AML-193 (cell line): ENCODE data around the gene PHLDB2.
A peak's percentile ranks its signal among the peaks of the same experiment; 100 is the strongest.
"Not testable (repeated sequence)": the region's sequence is repeated elsewhere in the genome, so short reads cannot be mapped to it uniquely, and the experiment has no call there.

Source experiments
- DNase-seq, 2 experiments: peaks; one replicate each; lab custom pipeline; 2025; lab: John Stamatoyannopoulos, UW

Gene PHLDB2

DNA sequence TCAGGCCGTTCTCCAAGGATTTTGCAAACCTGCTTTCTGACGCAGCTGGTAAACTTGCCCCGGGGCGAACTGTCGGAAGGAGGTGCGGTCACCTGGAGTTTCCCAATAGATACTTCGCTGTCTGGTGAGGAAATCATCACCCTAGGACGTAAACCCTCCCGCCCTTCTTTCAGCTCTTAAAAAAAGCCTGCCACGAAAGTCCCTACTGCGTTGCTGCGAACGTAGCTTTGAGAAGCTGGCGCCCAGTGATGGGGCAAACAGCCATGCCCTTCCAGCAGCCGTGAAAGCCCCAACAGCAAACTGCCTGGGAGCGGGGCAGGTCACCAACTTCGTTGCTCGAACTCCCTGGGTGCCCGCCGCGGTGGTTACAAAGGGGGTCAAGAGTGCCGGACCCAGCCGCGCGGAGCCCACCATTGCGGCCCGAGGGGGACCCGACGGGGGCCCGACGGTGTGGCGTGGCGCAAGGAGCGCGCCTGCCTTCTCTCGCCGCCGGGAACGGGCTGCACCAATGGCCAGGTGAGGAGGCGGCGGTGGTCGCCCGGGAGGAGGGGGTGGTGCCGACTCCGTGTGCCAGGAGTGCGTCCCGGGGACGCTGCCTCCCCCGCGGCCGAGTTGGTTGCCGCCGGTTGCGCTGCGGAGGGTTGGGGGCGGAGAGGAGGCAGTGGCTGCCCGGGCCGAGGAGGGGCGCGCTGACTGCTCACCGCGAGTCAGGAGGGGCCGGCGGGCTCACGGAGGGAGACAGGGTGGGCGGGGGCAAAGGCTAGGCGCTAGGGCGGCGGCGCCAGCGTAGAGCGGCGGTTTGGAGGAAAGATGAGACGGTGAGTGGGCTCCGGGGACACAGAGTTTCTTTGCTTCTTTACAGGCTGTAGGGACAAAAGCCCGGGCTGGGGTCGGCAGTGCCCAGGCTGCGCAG lies at the start of gene PHLDB2:
Gene PHLDB2, plus strand, starts transcription at position 205 of the 913 bp plus-strand sequence. CDS start 24,813 bp downstream, outside the sequence.
- DNase-seq, result peak in 1 of 2 experiments; percentile 16

GRCh38 chr3:111810909-111811308 lies 48.2 kb upstream of the PHLDB2 start:
- DNase-seq, result no peak

- no peak for DNase-seq
Measured at GRCh38 chr3:111811811-111812210, 47.3 kb upstream of the PHLDB2 start.

DNA sequence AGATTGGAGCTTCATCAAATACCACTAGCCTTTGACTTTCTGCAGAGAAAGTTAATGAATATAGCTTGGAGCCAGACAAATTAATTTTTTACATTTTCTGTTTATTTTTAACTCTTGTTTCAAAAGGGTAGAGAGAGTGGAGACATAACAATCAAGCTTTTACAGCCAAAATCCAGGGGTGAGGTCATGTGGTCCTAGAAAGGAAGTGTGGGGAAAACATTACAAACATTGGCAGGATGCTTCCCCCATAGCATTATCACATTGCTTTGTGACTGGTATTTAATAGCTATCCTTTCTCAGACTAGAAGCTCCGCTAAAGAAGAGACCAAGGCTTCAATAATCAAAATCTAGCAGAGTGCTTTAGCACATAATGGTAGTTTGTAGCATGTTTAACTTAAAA lies 46.4 kb upstream of the PHLDB2 start:
- DNase-seq, result no peak

GRCh38 chr3:111813441-111813840 lies 45.6 kb upstream of the PHLDB2 start:
- DNase-seq, result no peak

GRCh38 chr3:111813979-111814378 lies 45.1 kb upstream of the PHLDB2 start:
- DNase-seq, result no peak

- not testable (repeated sequence) for DNase-seq
Measured at GRCh38 chr3:111816771-111817170, 42.3 kb upstream of the PHLDB2 start.

DNA sequence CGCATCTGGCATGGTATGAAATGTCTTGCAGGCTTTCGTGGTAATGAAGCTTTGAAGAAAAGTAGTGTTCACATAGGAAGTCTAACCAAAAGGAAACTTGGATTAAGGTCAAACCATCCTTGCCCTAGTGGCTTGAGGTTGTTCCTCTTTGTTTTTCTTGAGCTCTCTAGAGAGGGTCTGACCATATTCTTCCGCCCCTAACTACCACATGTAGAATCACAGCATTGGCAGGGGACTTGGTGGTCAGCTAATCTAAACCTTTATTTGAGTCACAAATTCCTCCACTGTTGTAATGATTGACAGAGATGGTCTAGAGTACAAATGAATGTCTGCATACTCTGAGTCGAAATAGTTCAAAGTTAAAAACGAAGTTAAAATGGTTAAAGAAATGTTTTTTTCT lies 39.1 kb upstream of the PHLDB2 start:
- no peak for DNase-seq

- DNase-seq, result no peak
Measured at GRCh38 chr3:111820651-111821050, 38.4 kb upstream of the PHLDB2 start.

GRCh38 chr3:111821891-111822290 lies 37.2 kb upstream of the PHLDB2 start:
- DNase-seq, result no peak

GRCh38 chr3:111822804-111823203 lies 36.3 kb upstream of the PHLDB2 start:
- no peak for DNase-seq

DNA sequence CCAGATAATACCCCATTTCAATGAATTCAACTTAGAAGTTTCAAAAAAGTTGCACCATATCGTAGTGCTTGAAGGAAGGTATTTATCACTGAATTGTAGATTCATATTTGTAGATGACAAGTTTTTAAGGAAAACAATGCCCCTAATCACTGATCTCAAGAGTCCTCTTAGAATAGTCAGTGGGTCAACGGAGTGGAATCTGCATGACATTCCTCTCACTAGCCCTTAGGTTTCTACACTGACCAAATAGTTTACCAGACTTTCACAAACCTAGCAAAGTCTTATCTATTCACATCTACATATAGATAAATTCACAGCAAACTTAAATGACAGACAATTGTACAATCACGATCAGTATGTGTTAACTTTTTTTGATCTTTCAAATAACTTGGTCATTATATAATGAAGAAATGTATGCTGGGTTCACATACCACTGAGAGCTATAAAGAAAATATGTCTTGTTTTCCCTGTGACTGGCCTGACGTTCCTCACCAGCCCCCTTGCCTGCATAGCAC lies 35.7 kb upstream of the PHLDB2 start:
- no peak for DNase-seq

DNA sequence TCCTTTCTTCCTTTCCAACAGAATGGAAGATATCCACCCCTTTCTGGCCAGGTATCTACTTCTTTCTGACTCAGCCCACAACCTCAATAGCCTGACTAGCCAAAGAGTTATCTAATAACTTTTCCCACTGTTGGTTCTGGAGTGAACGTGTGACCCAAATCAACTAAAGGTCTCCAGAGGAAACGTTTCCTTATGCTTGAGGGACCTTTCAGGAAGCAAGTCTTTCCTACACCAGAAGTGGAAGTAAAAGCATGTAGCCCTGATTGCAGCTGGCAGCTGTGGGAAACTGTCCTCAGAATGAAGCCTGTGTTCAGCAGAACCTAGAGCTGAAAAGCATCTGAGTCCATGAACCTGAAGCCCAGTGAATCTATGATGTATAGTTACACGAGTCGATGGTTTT lies 34.7 kb upstream of the PHLDB2 start:
- DNase-seq, result no peak

DNA sequence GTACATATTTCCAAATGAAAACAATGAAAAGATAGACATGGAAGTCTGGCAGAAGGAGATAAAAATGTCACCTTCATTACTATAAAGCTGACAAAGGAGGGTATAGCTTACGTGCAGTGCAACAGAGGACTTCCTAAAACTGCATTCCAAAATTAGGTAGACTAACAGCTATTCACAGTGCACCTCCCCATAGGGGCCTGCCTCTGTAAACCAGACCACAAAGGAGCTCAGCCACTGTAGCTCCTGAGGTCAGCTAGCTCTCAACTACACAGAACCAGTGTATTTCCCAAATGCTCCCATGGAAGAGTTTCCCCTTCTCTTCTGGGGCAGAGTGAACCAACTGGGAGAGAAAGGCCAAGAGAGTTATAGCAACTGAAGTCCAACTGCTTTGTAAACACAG lies 31.2 kb upstream of the PHLDB2 start:
- DNase-seq, result no peak

- DNase-seq, result no peak
Measured at GRCh38 chr3:111828530-111828929, 30.5 kb upstream of the PHLDB2 start.

GRCh38 chr3:111829023-111829422 lies 30.0 kb upstream of the PHLDB2 start:
- no peak for DNase-seq

DNA sequence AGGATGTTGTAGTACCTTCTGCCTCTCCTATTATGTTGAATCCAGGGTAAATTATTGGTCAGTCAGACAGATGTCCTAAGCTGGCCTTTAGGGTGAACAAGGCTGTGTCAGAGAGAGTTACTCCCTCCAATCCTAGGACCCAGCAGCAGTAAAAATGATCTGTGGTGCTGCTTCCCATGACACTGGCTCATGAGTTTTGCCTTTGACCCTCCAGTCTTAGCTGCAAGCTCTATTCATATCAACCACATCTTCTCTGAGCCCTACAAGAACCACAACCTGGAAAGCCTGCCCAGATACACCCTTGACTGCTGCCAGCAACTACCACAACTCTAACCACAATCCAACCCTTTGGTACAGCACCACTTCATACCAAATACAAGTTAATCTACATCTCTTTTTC lies 27.2 kb upstream of the PHLDB2 start:
- no peak for DNase-seq

GRCh38 chr3:111837112-111837511 lies 22.0 kb upstream of the PHLDB2 start:
- DNase-seq, result no peak

GRCh38 chr3:111838133-111838532 lies 20.9 kb upstream of the PHLDB2 start:
- DNase-seq, result no peak

GRCh38 chr3:111846039-111846438 lies 13.0 kb upstream of the PHLDB2 start:
- no peak for DNase-seq

DNA sequence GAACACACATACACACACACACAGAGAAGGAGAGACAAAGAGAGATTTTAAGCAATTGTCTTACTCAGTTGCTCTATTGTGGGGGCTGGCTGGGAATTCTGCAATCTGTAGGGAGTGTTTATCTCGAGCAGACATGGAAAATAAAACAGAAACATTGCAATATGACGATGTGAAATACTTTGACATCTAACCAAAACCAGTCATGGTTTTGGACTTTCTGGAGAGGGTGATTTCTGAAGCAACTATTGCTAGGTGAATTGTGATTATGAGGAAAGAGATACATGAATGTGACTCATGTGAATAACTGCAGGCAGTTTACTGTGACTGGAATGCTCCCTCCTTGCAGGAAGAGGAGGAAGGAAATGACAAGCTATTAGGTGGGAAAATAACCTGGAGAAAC lies 12.3 kb upstream of the PHLDB2 start:
- no peak for DNase-seq

GRCh38 chr3:111848283-111848682 lies 10.8 kb upstream of the PHLDB2 start:
- no peak for DNase-seq

DNA sequence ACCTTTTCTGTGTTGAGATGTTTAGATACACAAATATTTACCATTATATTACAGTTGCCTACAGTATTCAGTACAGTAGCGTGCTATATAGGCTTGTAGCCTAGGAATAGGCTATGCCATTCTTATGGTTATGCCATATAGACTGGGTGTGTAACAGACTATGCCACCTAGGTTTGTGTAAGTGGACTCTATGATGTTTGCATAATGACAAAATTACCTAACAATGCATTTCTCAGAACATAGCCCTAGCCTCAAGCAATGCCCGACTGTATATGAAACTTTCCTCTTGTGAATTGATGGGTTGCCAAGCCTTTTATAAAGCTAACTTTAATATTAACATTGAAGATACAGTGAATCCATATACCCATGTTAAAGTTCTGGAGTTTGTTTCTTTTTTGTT lies 10.3 kb upstream of the PHLDB2 start:
- DNase-seq, result no peak

DNA sequence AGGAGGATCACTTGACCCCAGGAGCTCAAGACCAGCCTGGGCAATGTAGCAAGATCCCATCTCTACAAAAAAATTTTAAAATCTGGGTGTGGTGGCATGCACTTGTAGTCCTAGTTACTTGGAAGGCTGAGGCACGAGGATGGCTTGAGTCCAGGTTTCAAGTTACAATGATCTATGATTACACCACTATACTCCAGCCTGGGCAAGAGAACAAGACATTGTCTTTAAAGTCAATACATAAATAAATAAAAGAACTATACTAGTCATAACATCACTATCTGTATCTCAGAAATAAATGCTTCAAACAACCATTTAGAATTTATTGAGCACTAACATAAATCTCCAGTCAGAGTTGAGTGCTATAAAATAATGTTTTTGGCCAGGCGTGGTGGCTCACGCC lies 8.5 kb upstream of the PHLDB2 start:
- no peak for DNase-seq
